Liver (tissue), 9 donors: ENCODE results near the gene JAG2. TPM values are rescaled to one million over a fixed set of nuclear protein-coding genes. Genes with fewer than 3 reads are reported as not detected.

Source experiments
- DNase-seq: peaks from one replicate; pipeline ENCODE4 v3.0.0-alpha.2; 2017; ENCODE audit warnings: low spot score
- H3K27ac ChIP-seq, 2 donors: one replicate each; pipeline ENCODE4 v1.7.0; 2013; ENCODE audit warnings: inconsistent platforms in 2 of 2, low read length in 2 of 2, control low read depth in 1 of 2, low read depth in 1 of 2, mild to moderate bottlenecking in 1 of 2
- H3K27me3 ChIP-seq, 4 donors: one replicate each; pipeline versions ENCODE4 v1.6.1 to v1.7.0; 2013; ENCODE audit warnings: low read length in 3 of 4, inconsistent platforms in 1 of 4, mild to moderate bottlenecking in 1 of 4, moderate library complexity in 1 of 4; ENCODE audit not compliant: control insufficient read depth in 4 of 4, insufficient read depth in 4 of 4
- H3K36me3 ChIP-seq, 4 donors: one replicate each; pipeline versions ENCODE4 v1.6.1 to v1.7.0; 2013; ENCODE audit warnings: low read length in 3 of 4, mild to moderate bottlenecking in 3 of 4, low read depth in 1 of 4, moderate library complexity in 1 of 4; ENCODE audit not compliant: control insufficient read depth in 4 of 4, insufficient read depth in 3 of 4
- H3K4me1 ChIP-seq, 4 donors: one replicate each; pipeline versions ENCODE4 v1.6.1 to v1.7.0; 2013; ENCODE audit warnings: low read length in 3 of 4, mild to moderate bottlenecking in 3 of 4, moderate library complexity in 1 of 4; ENCODE audit not compliant: control insufficient read depth in 4 of 4, insufficient read depth in 4 of 4
- H3K4me3 ChIP-seq, 3 donors: one replicate each; pipeline versions ENCODE4 v1.6.1 to v1.7.0; 2013; ENCODE audit warnings: low read length in 3 of 3, control low read depth in 1 of 3, low read depth in 1 of 3, mild to moderate bottlenecking in 1 of 3
- H3K9ac ChIP-seq, 2 donors: one replicate each; pipeline ENCODE4 v1.7.0; 2013; ENCODE audit warnings: low read length in 2 of 2, mild to moderate bottlenecking in 2 of 2, moderate library complexity in 2 of 2, control low read depth in 1 of 2, low read depth in 1 of 2
- H3K9me3 ChIP-seq, 4 donors: one replicate each; pipeline versions ENCODE4 v1.6.1 to v1.7.0; 2013; ENCODE audit warnings: low read length in 3 of 4; ENCODE audit not compliant: control insufficient read depth in 4 of 4
- CTCF ChIP-seq: fragments of 150-350 bp; IDR thresholded peaks from 2 replicates; pipeline ENCODE4 v1.5.1; 2017; ENCODE audit warnings: improper control_type of control experiment, low read depth, low read length; ENCODE audit not compliant: missing input control
- EGR1 ChIP-seq, 2 donors: IDR thresholded peaks; 2 replicates each; pipeline ENCODE4 v1.6.1; 2016 to 2018; ENCODE audit warnings: antibody characterized with exemption in 2 of 2, low read depth in 2 of 2
- FOXA1 ChIP-seq: IDR thresholded peaks from 2 replicates; pipeline ENCODE4 v1.6.1; 2016; ENCODE audit warnings: antibody characterized with exemption
- FOXA2 ChIP-seq: IDR thresholded peaks from 2 replicates; pipeline ENCODE4 v1.6.1; 2016; ENCODE audit warnings: antibody characterized with exemption
- GABPA ChIP-seq, 2 donors: IDR thresholded peaks in 1 of 2; conservative IDR thresholded peaks in 1 of 2; 2 replicates each; pipeline ENCODE4 v1.6.1; 2016; ENCODE audit warnings: antibody characterized with exemption in 2 of 2, mild to moderate bottlenecking in 1 of 2, moderate library complexity in 1 of 2
- HNF4A ChIP-seq, 2 donors: conservative IDR thresholded peaks; 2 replicates each; pipeline ENCODE4 v1.6.1; 2016; ENCODE audit warnings: antibody characterized with exemption in 2 of 2, mild to moderate bottlenecking in 2 of 2
- HNF4G ChIP-seq: IDR thresholded peaks from 2 replicates; pipeline ENCODE4 v1.6.1; 2016; ENCODE audit warnings: antibody characterized with exemption
- JUND ChIP-seq, 2 donors: IDR thresholded peaks; 2 replicates each; pipeline ENCODE4 v1.6.1; 2016; ENCODE audit warnings: antibody characterized with exemption in 2 of 2
- MAX ChIP-seq: IDR thresholded peaks from 2 replicates; pipeline ENCODE4 v1.6.1; 2016; ENCODE audit warnings: antibody characterized with exemption
- NR2F2 ChIP-seq: IDR thresholded peaks from 2 replicates; pipeline ENCODE4 v1.6.1; 2016; ENCODE audit warnings: antibody characterized with exemption
- RAD21 ChIP-seq, 2 donors: IDR thresholded peaks; 2 replicates each; pipeline ENCODE4 v1.6.1; 2016; ENCODE audit warnings: antibody characterized with exemption in 2 of 2, mild to moderate bottlenecking in 2 of 2
- REST ChIP-seq: IDR thresholded peaks from 2 replicates; pipeline ENCODE4 v1.6.1; 2016; ENCODE audit warnings: antibody characterized with exemption, mild to moderate bottlenecking
- RXRA ChIP-seq, 2 donors: IDR thresholded peaks; 2 replicates each; pipeline ENCODE4 v1.6.1; 2017 to 2018; ENCODE audit warnings: antibody characterized with exemption in 2 of 2, mild to moderate bottlenecking in 1 of 2
- SP1 ChIP-seq: IDR thresholded peaks from 2 replicates; pipeline ENCODE4 v1.6.1; 2018; ENCODE audit warnings: antibody characterized with exemption, mild to moderate bottlenecking
- TAF1 ChIP-seq: conservative IDR thresholded peaks from 2 replicates; pipeline ENCODE4 v1.6.1; 2016; ENCODE audit warnings: antibody characterized with exemption, mild to moderate bottlenecking
- YY1 ChIP-seq: IDR thresholded peaks from 2 replicates; pipeline ENCODE4 v1.6.1; 2016; ENCODE audit warnings: antibody characterized with exemption, mild to moderate bottlenecking
- WGBS: extraction: QIAGEN DNeasy Blood & Tissue Kit; methylation state at CpG from one replicate; pipeline ENCODE4 v1.1.7; 2013; 5-methylcytosine and 5-hydroxymethylcytosine counted together
- polyA plus RNA-seq, 2 donors: library from polyadenylated mRNA; stranded (reverse) in 1 of 2; unstranded in 1 of 2; fragments of 200-250 nt in 1 of 2; fragments of >200 nt in 1 of 2; fragmentation: Nextera tagmentation in 1 of 2; extraction: Ambion mirVana in 1 of 2; gene quantifications; one replicate each; pipeline versions ENCODE4 v1.2.1 to v1.2.3, GENCODE V29; 2013 to 2015
- total RNA-seq, 2 donors: library from RNA; depleted of rRNA; stranded (reverse); fragments of >200 nt; gene quantifications; one replicate each; pipeline ENCODE4 v1.2.3, GENCODE V29; 2014
- TF ChIP-seq, protein P1 (sequence below): IDR thresholded peaks from 2 replicates; pipeline ENCODE4 v1.6.1; 2016; ENCODE audit warnings: antibody characterized with exemption
- TF ChIP-seq, protein P2 (sequence below): IDR thresholded peaks from 2 replicates; pipeline ENCODE4 v1.6.1; 2016; ENCODE audit warnings: antibody characterized with exemption
- donor health status: healthy.
- donor health status: healthy.
- donor health status: healthy.
- donor health status: healthy.
- donor health status: healthy.

Gene JAG2
- total and polyA plus RNA-seq, 4 donors: 0.24 to 1.0 (median 0.54) TPM

DNA sequence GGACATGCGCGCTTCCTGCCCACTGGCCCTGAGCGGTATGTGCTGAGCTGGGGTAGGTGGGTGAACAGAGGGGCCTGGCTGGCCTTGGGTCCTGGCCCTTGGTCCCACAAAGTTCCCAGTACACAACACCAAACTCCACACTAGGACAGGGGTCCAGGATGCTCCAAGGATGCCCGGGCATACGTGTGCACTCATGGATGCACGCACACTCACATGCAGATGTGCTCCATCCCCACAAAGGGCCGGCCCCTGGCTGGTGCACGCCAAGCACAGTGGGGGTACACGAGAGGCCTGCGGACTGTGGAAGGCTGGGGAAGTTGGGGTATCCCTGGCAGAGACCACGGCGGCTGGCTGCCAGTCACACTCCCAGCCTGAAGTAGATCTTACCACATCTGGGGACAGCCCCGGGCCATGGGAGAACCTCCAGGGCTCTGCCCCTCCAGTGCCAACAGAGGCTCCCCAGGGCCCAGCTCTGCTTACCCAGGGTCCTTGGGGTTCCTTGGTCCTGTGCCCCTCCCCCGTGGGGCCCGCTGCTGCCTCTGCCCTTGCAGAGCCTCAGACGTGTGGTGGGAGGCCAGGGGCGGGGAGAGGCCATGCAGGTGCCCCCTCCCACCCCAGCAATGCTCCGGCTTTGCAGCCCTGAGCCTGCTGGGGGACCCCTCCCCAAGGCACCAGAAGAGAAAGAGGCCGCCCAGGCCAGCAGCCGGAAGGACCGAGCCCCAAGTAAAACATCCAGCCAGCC lies 36.5 kb upstream of the JAG2 start:
- TF ChIP-seq MAX (no peak), SP1 (peak; percentile 25)
- Histone ChIP-seq H3K9me3 (no peaks in the 10 kb centered on the region), H3K4me3 (no peak overlapping the region), H3K36me3 (peaks cover 0 to 3% (median under 1%) of the 10 kb centered on the region in 4 donors), H3K27ac (peak overlapping the region; percentile 71 to 77), H3K27me3 (no peaks in the 10 kb centered on the region), H3K9ac (no peak overlapping the region), H3K4me1 (peaks cover 12 to 29% (median 23%) of the 10 kb centered on the region in 4 donors)
- DNase-seq: no peak
- 56% methylated on average over 21 of the region's 21 CpGs for WGBS

DNA sequence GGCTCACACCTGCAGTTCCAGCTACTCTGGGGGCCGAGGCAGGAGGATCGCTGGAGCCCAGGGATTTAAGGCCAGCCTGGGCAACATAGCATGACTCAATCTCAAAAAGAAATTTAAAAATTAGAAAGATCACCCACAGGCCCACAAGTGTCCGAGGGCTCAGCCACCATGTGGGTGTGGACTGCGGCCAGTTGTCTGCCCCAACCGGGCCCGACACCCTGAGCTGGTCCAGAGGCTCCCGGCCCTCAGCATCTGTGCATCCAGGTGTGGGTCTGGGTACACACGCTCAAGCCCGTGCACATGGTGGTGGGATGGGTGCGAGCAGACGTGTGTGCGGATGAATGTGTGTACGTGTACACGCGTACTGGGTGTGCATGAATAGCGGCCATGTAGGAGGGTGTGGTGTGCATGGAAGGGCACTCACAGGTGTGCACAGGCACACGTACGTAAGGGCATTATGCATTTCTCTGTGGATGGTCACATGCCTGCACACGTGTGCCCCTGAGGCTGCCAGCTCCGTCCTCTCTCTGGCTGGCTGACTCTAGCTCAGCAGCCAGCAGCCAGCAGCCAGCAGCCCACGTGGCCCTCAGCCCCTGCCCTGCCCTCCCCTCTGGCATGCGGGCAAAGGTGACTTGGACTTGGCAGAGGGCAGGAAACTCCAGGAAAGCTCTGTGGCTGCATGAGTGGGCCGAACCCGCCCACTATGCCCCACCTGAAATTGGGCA lies 35.8 kb upstream of the JAG2 start:
- Histone ChIP-seq H3K4me1 (peaks cover 12 to 29% (median 23%) of the 10 kb centered on the region in 4 donors), H3K9me3 (no peaks in the 10 kb centered on the region), H3K4me3 (no peak overlapping the region), H3K9ac (no peak overlapping the region), H3K27me3 (no peaks in the 10 kb centered on the region), H3K27ac (peak overlapping the region; percentile 71 to 77), H3K36me3 (no peaks in the 10 kb centered on the region)
- TF ChIP-seq TAF1: no peak
- TF ChIP-seq, protein P1, sequence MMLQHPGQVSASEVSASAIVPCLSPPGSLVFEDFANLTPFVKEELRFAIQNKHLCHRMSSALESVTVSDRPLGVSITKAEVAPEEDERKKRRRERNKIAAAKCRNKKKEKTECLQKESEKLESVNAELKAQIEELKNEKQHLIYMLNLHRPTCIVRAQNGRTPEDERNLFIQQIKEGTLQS: no peak
- peak in 1 of 2 donors; percentile 44 for TF ChIP-seq EGR1 (IDR thresholded peaks at IDR 0.05; ENCODE audit: low read depth in 2 of 2)
- no peak for TF ChIP-seq CTCF
- TF ChIP-seq FOXA2: peak; percentile 38
- TF ChIP-seq NR2F2: peak; percentile 48
- TF ChIP-seq, protein P2, sequence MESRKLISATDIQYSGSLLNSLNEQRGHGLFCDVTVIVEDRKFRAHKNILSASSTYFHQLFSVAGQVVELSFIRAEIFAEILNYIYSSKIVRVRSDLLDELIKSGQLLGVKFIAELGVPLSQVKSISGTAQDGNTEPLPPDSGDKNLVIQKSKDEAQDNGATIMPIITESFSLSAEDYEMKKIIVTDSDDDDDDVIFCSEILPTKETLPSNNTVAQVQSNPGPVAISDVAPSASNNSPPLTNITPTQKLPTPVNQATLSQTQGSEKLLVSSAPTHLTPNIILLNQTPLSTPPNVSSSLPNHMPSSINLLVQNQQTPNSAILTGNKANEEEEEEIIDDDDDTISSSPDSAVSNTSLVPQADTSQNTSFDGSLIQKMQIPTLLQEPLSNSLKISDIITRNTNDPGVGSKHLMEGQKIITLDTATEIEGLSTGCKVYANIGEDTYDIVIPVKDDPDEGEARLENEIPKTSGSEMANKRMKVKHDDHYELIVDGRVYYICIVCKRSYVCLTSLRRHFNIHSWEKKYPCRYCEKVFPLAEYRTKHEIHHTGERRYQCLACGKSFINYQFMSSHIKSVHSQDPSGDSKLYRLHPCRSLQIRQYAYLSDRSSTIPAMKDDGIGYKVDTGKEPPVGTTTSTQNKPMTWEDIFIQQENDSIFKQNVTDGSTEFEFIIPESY: no peak
- peak; percentile 26 for TF ChIP-seq REST
- peak; percentile 92 to 99 for TF ChIP-seq RXRA (IDR thresholded peaks at IDR 0.05)
- no peak for TF ChIP-seq HNF4G
- peak in 1 of 2 donors; percentile 56 for TF ChIP-seq GABPA (IDR thresholded peaks at IDR 0.05 in 1 of 2, conservative IDR thresholded peaks at IDR 0.05 in 1 of 2)
- peak in 1 of 2 donors; percentile 37 for TF ChIP-seq JUND (IDR thresholded peaks at IDR 0.05)
- no peak for TF ChIP-seq MAX
- no peak for TF ChIP-seq YY1
- peak in 1 of 2 donors; percentile 54 for TF ChIP-seq RAD21 (IDR thresholded peaks at IDR 0.05)
- peak; percentile 73 to 92 for TF ChIP-seq HNF4A (conservative IDR thresholded peaks at IDR 0.05)
- TF ChIP-seq SP1: peak; percentile 92
- peak; percentile 40 for TF ChIP-seq FOXA1
- DNase-seq: no peak
- WGBS: 34% methylated on average over 24 of the region's 24 CpGs
